GM21390 (cell line): ENCODE results near the gene METTL23.
A peak's percentile ranks its signal among the peaks of the same experiment; 100 is the strongest.

Experiments
- ATAC-seq: cut with Tn5 transposase; IDR thresholded peaks from one replicate; pipeline ENCODE4 v1.9.1; 2021; ENCODE audit not compliant: unreplicated experiment

METTL23 gene, protein sequence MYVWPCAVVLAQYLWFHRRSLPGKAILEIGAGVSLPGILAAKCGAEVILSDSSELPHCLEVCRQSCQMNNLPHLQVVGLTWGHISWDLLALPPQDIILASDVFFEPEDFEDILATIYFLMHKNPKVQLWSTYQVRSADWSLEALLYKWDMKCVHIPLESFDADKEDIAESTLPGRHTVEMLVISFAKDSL

GRCh38 chr17:76726776-76727718 is at the start of gene METTL23:
Gene METTL23 (plus strand): TSS chr17:76726839. CDS start chr17:76729711, 2,872 bp downstream.
- ATAC-seq, result peak; percentile 37

- no peak for ATAC-seq
Measured at GRCh38 chr17:76677406-76677805, 49.2 kb upstream of the METTL23 start.

DNA sequence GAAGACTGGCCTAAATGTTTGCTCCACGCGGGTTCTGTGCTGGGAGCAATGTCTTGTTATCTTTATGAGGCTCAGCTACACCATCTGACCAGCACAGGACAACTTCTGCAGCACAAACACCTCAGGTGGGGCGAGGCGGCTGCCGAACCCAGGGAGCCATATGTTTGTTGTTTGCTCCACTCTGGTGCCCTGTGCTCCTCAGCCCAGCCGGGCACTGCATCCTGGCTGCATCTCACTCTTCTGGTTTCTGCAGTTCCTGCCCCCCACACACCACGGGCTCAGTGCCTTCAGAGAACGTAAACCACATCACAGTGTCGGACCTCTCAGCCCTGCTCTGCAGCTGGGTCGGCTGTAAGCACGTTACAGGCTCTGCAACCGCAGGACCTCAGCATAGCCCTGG is 48.3 kb upstream of the METTL23 start:
- no peak for ATAC-seq

DNA sequence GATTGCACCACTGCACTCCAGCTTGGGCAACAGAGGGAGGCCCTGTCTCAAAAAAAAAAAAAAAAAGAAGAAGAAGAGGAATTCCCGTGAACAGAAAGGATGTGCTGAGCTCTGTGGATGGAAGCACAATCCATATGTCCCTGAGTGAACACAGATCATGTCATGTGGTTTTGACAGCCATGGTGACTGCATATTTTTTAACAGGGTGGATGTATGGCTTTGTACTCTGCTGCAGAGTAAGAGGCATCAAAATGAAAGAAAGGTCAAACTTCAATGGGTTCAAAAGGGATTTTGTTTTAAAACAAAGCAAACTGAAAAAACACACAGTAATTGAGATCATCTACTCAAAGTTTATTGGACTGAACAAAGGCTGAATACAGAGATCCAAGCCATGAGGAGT is 47.4 kb upstream of the METTL23 start:
- no peak for ATAC-seq

- no peak for ATAC-seq
Measured at GRCh38 chr17:76681222-76682137, 45.2 kb upstream of the METTL23 start.

GRCh38 chr17:76682296-76682695 is 44.3 kb upstream of the METTL23 start:
- ATAC-seq, result no peak

GRCh38 chr17:76683011-76683755 is 43.5 kb upstream of the METTL23 start:
- ATAC-seq, result no peak

DNA sequence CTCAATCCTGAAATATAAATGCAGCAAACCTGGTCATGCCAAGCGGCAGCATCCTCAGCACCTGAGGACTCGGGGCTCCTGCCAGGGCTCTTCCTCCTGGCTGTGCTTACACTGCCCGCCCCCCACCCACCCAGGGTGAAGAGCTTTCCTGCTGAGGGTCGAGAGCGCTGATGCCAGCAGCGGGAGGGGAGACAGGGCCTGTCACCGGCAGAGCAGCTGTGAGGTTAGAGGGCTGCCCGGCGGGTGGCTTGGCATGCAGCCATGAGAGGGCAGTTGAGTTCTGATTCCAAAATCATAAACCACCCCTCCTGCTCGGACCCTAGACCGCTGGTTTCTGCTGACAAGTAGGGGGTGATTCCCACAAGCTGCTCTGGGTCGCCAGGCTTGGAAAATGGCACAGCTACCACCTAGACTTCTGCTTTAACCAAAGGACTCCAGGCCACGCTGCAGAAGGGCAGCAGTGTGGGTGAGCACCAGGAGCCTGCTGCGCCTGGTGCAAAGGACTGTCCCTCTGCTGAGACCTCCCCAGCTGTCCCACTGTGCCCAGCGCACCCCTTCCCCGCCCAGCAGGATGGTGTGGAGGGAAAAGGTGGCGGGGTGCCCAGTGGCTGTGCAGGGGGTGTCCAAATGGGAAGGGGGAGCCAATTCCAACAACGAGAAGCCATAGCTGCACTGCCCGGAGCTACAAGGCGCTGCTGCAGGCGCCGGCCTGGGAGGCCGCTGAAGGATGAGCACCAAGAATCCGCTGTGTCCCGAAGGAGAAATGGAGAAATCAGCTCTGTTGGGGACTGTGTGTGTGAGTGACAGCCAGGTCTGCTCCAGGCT is 42.5 kb upstream of the METTL23 start:
- ATAC-seq, result no peak

DNA sequence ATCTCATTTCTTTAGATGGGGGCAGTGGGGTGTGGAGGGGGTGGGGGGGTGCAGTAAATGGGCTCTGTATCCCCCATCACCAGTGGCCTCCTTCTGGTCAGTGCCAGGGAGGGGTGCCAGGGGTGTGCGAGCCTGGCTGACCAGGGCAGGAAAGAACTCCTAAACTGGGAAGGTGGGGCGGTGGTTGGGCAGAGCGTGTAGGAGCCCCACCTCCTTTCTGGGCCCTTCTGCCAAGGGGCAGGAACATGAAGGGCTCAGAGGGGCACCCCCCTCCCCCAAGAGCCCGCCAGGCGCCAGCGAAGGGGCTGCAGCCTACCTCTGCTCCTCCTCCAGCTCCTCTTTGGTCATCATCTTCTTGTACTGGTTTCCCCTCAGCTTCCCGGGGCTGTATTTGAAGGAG is 41.9 kb upstream of the METTL23 start:
- no peak for ATAC-seq

GRCh38 chr17:76685366-76685765 is 41.3 kb upstream of the METTL23 start:
- ATAC-seq, result no peak

GRCh38 chr17:76685846-76686245 is 40.8 kb upstream of the METTL23 start:
- ATAC-seq, result no peak

DNA sequence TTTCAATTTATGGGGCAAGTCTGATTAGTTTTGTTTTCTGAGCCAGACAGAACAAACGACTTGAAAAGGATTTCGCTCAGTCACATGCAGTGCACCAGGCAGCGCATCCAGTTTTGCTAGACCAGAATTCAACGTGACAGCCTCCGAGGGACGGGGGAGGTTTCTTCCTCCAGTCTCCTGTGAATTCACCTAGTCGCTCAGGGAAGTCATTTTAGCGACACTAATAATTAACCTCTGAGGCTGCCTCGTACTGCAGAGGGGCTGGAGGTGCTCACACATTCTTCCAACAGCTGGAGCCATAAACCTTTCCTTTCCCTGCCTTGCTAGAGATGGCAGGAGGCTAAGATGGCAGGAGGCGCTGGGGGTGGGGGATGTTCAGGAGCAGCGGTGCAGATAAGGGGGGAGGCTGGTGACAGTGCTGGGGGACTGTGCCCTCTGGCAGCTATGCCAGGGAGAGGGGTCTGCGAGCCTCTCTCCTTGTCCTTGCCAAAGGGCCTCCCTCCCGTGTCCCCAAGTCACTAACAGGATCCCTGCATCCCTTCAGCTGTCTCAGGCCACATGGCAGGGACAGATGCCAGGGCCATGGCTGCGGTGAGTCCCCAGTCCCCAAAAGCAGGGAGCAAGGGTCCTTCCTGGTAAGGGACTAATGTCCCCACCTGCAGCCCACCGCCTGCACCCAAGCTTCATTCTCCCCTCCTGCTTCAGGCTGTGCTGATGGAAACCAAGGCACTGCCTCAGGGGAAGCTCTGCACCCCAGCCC is 39.9 kb upstream of the METTL23 start:
- ATAC-seq, result no peak

DNA sequence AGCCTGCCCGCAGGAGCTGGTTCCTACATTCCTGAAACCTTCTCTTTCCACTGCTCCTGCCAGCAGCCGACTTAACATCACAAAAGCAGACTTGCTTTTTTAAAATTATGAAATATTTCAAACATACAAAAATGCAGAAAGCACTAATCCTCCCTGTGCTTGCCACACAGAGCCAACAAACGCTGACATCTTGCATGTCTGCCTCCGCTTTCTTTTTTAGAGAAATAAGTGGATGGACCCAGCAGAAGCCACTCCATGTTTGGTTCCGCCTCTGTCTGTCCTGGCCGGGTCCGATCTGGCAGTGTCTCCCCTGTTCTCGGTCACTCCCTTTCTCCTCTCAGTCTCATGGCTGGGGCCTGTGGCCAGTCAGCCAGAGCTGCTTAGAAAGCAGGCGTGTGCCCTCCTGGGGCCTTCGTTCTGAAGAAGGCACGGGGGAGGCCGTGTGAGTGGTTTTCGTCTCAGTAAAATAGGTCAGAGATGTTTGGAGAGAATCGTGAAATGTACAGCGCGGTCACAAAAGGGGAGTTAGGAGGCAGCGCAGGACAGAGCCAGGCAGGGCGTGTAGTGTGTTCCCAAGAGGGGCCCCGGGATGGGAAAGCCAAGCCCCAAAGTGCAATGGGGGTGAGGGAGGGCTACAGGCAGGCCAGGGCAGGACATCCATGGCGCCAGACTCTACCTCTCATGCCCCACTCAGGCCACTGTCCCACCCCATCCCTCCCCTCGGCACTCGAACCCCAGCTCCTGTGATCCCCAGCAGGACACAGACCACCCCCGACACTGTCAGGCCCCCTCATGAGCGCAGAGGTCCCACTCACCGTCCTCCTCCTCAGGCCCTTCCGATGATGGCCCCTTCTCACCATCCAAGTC is 39.1 kb upstream of the METTL23 start:
- no peak for ATAC-seq

DNA sequence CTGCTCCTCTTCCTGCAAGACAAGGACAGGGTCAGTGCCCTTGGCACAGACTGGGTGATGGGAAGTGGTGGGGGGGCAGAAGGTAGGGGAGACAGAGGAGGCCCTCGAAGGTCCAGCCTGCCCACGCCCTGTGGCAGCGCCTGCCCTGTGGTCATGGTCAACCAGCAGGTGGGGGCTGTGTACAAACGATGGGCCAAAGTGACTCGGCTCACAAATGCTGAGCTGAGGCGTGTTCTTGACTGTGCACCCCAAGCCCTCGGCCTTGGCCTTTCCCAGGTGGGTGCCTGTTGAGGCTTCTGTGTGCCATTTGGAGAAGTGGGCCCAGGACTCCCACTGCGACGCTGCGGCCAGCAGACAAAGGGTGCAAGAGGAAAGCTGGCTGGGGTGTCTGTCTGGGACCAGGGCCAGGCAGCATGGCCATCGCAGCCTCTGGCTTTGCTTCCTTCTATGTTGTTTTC is 38.4 kb upstream of the METTL23 start:
- ATAC-seq, result no peak

- ATAC-seq, result no peak
Measured at GRCh38 chr17:76689859-76690258, 36.8 kb upstream of the METTL23 start.

GRCh38 chr17:76690596-76691280 is 35.9 kb upstream of the METTL23 start:
- ATAC-seq, result no peak
